Trophoblast cell (in vitro differentiated cells and primary cell): ENCODE measurements around the gene KRT20.

ENCODE experiments used
- DNase-seq, 2 donors: peaks; one replicate each; pipeline ENCODE4 v3.0.0-alpha.2; 2016
- H2AFZ ChIP-seq: 2 replicates; pipeline ENCODE4 v1.6.1; 2013; ENCODE audit warnings: low read length, moderate library complexity, mild to moderate bottlenecking; ENCODE audit not compliant: insufficient read depth, poor library complexity
- H2AK5ac ChIP-seq: 2 replicates; pipeline ENCODE4 v1.6.1; 2013; ENCODE audit warnings: mild to moderate bottlenecking, low read length
- H2BK120ac ChIP-seq: 2 replicates; pipeline ENCODE4 v1.6.1; 2013; ENCODE audit warnings: low read length, mild to moderate bottlenecking, moderate library complexity; ENCODE audit not compliant: insufficient read depth, poor library complexity
- H2BK12ac ChIP-seq: 2 replicates; pipeline ENCODE4 v1.6.1; 2013; ENCODE audit warnings: mild to moderate bottlenecking, low read length, moderate library complexity
- H2BK5ac ChIP-seq: 2 replicates; pipeline ENCODE4 v1.6.1; 2013; ENCODE audit warnings: low read length, low read depth, moderate library complexity, mild to moderate bottlenecking; ENCODE audit not compliant: poor library complexity
- H3K14ac ChIP-seq: 2 replicates; pipeline ENCODE4 v1.6.1; 2013; ENCODE audit warnings: mild to moderate bottlenecking, low read length
- H3K18ac ChIP-seq: 2 replicates; pipeline ENCODE4 v1.6.1; 2013; ENCODE audit warnings: mild to moderate bottlenecking, low read length
- H3K23ac ChIP-seq: 2 replicates; pipeline ENCODE4 v1.6.1; 2013; ENCODE audit warnings: low read length
- H3K27ac ChIP-seq: 2 replicates; pipeline ENCODE4 v1.5.1; 2013; ENCODE audit warnings: low read depth, mild to moderate bottlenecking, inconsistent platforms, low read length, moderate library complexity
- H3K27me3 ChIP-seq: 2 replicates; pipeline ENCODE4 v1.6.1; 2013; ENCODE audit warnings: inconsistent platforms, mild to moderate bottlenecking, low read length, moderate library complexity; ENCODE audit not compliant: insufficient read depth
- H3K36me3 ChIP-seq, 2 experiments: 1 replicate in 1 of 2; 2 replicates in 1 of 2; pipeline ENCODE4 v1.6.1; 2013; ENCODE audit warnings: low read length in 2 of 2, mild to moderate bottlenecking in 2 of 2, moderate library complexity in 1 of 2; ENCODE audit not compliant: insufficient read depth in 2 of 2, control insufficient read depth in 1 of 2
- H3K4ac ChIP-seq: 2 replicates; pipeline ENCODE4 v1.6.1; 2013; ENCODE audit warnings: low read depth, mild to moderate bottlenecking, low read length, moderate library complexity
- H3K4me1 ChIP-seq, 2 experiments: 1 replicate in 1 of 2; 2 replicates in 1 of 2; pipeline ENCODE4 v1.6.1; 2013; ENCODE audit warnings: low read length in 2 of 2, mild to moderate bottlenecking in 2 of 2, moderate library complexity in 1 of 2; ENCODE audit not compliant: insufficient read depth in 2 of 2, control insufficient read depth in 1 of 2
- H3K4me2 ChIP-seq: 2 replicates; pipeline ENCODE4 v1.6.1; 2013; ENCODE audit warnings: inconsistent platforms, mild to moderate bottlenecking, low read length, moderate library complexity
- H3K4me3 ChIP-seq: 2 replicates; pipeline ENCODE4 v1.5.1; 2013; ENCODE audit warnings: mild to moderate bottlenecking, low read depth, low read length, inconsistent platforms
- H3K79me1 ChIP-seq: one replicate; pipeline ENCODE4 v1.6.1; 2013; ENCODE audit warnings: low read length
- H3K79me2 ChIP-seq: 2 replicates; pipeline ENCODE4 v1.6.1; 2013; ENCODE audit warnings: low read length, mild to moderate bottlenecking; ENCODE audit not compliant: control insufficient read depth, insufficient read depth, poor library complexity
- H3K9ac ChIP-seq: 2 replicates; pipeline ENCODE4 v1.6.1; 2013; ENCODE audit warnings: mild to moderate bottlenecking, low read length
- H3K9me3 ChIP-seq: 2 replicates; pipeline ENCODE4 v1.6.1; 2013; ENCODE audit warnings: low read depth, mild to moderate bottlenecking, control low read depth, inconsistent platforms, low read length; ENCODE audit not compliant: insufficient read depth
- H4K12ac ChIP-seq: 2 replicates; pipeline ENCODE4 v1.6.1; 2013; ENCODE audit warnings: low read depth, mild to moderate bottlenecking, low read length, moderate library complexity
- H4K8ac ChIP-seq: 2 replicates; pipeline ENCODE4 v1.6.1; 2013; ENCODE audit warnings: low read depth, mild to moderate bottlenecking, low read length, moderate library complexity
- H4K91ac ChIP-seq: one replicate; pipeline ENCODE4 v1.6.1; 2013; ENCODE audit warnings: low read depth, mild to moderate bottlenecking, low read length, moderate library complexity
- WGBS: extraction: QIAGEN DNeasy Blood & Tissue Kit; methylation state at CpG from one replicate; pipeline ENCODE4 v1.1.7; 2013; ENCODE audit warnings: missing lambda C conversion rate; ENCODE audit not compliant: insufficient read length, insufficient coverage; ENCODE audit errors: extremely low coverage; 5-methylcytosine and 5-hydroxymethylcytosine counted together

KRT20 gene

GRCh38 chr17:40910441-40910841 lies 25.4 kb upstream of the KRT20 start:
- H3K14ac ChIP-seq = no peak overlapping the region
- H3K4me1 ChIP-seq = peaks cover 0 to 3% of the 10 kb centered on the region in 2 experiments
- H2AFZ ChIP-seq = no peak overlapping the region
- H3K4me3 ChIP-seq = no peak overlapping the region
- peak overlapping the region; percentile 50 for H4K91ac ChIP-seq
- peaks cover 8% of the 10 kb centered on the region for H3K79me1 ChIP-seq
- H3K9me3 ChIP-seq = no peaks in the 10 kb centered on the region
- WGBS = no CpG with 5 or more reads among the region's 3 CpGs
- no peak overlapping the region for H3K9ac ChIP-seq
- no peak overlapping the region for H2AK5ac ChIP-seq
- peak overlapping the region; percentile 43 for H2BK5ac ChIP-seq
- no peak overlapping the region for H4K12ac ChIP-seq
- H2BK120ac ChIP-seq = peak overlapping the region; percentile 91
- no peak overlapping the region for H3K18ac ChIP-seq
- H3K27ac ChIP-seq = peak overlapping the region; percentile 31
- peak; percentile 57 to 97 for DNase-seq
- H3K36me3 ChIP-seq = no peaks in the 10 kb centered on the region
- no peak overlapping the region for H3K4me2 ChIP-seq
- H3K23ac ChIP-seq = no peak overlapping the region
- H3K79me2 ChIP-seq = no peaks in the 10 kb centered on the region
- H3K4ac ChIP-seq = no peak overlapping the region
- peak overlapping the region; percentile 89 for H2BK12ac ChIP-seq
- no peaks in the 10 kb centered on the region for H3K27me3 ChIP-seq
- peak overlapping the region; percentile 59 for H4K8ac ChIP-seq

- no peak overlapping the region for H3K18ac ChIP-seq
- H2AK5ac ChIP-seq = no peak overlapping the region
- H4K91ac ChIP-seq = no peak overlapping the region
- no peak overlapping the region for H3K23ac ChIP-seq
- H3K9ac ChIP-seq = no peak overlapping the region
- H4K8ac ChIP-seq = no peak overlapping the region
- no peaks in the 10 kb centered on the region for H3K9me3 ChIP-seq
- H3K4ac ChIP-seq = no peak overlapping the region
- H3K27me3 ChIP-seq = no peaks in the 10 kb centered on the region
- H3K14ac ChIP-seq = no peak overlapping the region
- peaks cover 0 to 3% of the 10 kb centered on the region in 2 experiments for H3K4me1 ChIP-seq
- no peaks in the 10 kb centered on the region for H3K36me3 ChIP-seq
- DNase-seq = peak; percentile 56 to 79
- H3K79me1 ChIP-seq = peaks cover 8% of the 10 kb centered on the region
- H3K4me2 ChIP-seq = no peak overlapping the region
- no peak overlapping the region for H2BK120ac ChIP-seq
- no peak overlapping the region for H4K12ac ChIP-seq
- no peak overlapping the region for H3K4me3 ChIP-seq
- WGBS = no CpG with 5 or more reads among the region's 4 CpGs
- H2BK12ac ChIP-seq = no peak overlapping the region
- H3K79me2 ChIP-seq = no peaks in the 10 kb centered on the region
- no peak overlapping the region for H2BK5ac ChIP-seq
- no peak overlapping the region for H3K27ac ChIP-seq
- H2AFZ ChIP-seq = no peak overlapping the region
Observed at GRCh38 chr17:40909755-40910154, 24.7 kb upstream of the KRT20 start.

GRCh38 chr17:40909351-40909750 lies 24.3 kb upstream of the KRT20 start:
- Histone ChIP-seq H3K79me1 (peaks cover 8% of the 10 kb centered on the region), H3K27me3 (no peaks in the 10 kb centered on the region), H3K27ac (no peak overlapping the region), H3K36me3 (no peaks in the 10 kb centered on the region), H3K14ac (no peak overlapping the region), H3K4me2 (no peak overlapping the region), H2BK120ac (no peak overlapping the region), H4K12ac (no peak overlapping the region), H3K9ac (no peak overlapping the region), H3K4ac (no peak overlapping the region), H2AK5ac (no peak overlapping the region), H2BK5ac (no peak overlapping the region), H2AFZ (no peak overlapping the region), H3K79me2 (no peaks in the 10 kb centered on the region), H4K91ac (no peak overlapping the region), H4K8ac (no peak overlapping the region), H3K23ac (no peak overlapping the region), H3K4me3 (no peak overlapping the region), H3K18ac (no peak overlapping the region), H2BK12ac (no peak overlapping the region), H3K9me3 (no peaks in the 10 kb centered on the region), H3K4me1 (peaks cover 0 to 3% of the 10 kb centered on the region in 2 experiments)
- peak; percentile 89 to 99 for DNase-seq
- no CpG with 5 or more reads among the region's 5 CpGs for WGBS

DNA sequence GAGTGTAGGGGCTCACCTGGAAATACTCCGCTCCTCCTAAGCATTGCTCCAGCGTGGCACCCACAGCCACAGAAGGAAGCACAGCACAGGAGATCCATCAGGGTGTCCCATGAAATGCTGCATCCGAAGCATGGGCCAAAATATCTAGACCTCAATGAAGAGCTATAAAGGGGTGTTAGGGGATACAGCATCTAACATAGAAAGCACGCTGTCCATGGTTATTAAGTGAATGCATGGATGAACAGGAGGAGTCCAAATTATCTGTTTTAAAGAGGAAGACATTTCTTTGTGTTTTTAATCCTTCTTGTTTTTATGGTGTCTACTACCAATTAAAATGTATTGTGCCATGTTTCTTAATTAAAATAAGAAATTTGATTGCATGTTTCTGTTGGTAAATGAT lies 21.6 kb upstream of the KRT20 start:
- Histone ChIP-seq H3K23ac (no peak overlapping the region), H3K9ac (peak overlapping the region; percentile 41), H4K8ac (no peak overlapping the region), H3K27me3 (no peaks in the 10 kb centered on the region), H2AK5ac (no peak overlapping the region), H4K91ac (no peak overlapping the region), H3K27ac (no peak overlapping the region), H3K4me1 (peaks cover 0 to 3% of the 10 kb centered on the region in 2 experiments), H3K4me3 (no peak overlapping the region), H2BK5ac (no peak overlapping the region), H3K14ac (no peak overlapping the region), H3K79me2 (no peaks in the 10 kb centered on the region), H3K4ac (no peak overlapping the region), H3K4me2 (no peak overlapping the region), H2BK12ac (no peak overlapping the region), H2BK120ac (no peak overlapping the region), H2AFZ (no peak overlapping the region), H3K18ac (no peak overlapping the region), H3K79me1 (peaks cover 4% of the 10 kb centered on the region), H4K12ac (no peak overlapping the region), H3K9me3 (no peaks in the 10 kb centered on the region), H3K36me3 (no peaks in the 10 kb centered on the region)
- no peak for DNase-seq
- WGBS = no CpG with 5 or more reads among the region's 4 CpGs
